ELF-1 (cell line): ENCODE data around the gene TNS1.

ENCODE experiments used
- DNase-seq: peaks from one replicate; pipeline ENCODE4 v3.0.0-alpha.2; 2016; ENCODE audit warnings: low read depth, low spot score

Gene TNS1

GRCh38 chr2:217930761-217931563, 71.8 kb downstream of the TNS1 start:
- DNase-seq, result no peak

- DNase-seq, result no peak
These were observed 72.8 kb downstream of the TNS1 start for GRCh38 chr2:217929757-217930707.

DNA sequence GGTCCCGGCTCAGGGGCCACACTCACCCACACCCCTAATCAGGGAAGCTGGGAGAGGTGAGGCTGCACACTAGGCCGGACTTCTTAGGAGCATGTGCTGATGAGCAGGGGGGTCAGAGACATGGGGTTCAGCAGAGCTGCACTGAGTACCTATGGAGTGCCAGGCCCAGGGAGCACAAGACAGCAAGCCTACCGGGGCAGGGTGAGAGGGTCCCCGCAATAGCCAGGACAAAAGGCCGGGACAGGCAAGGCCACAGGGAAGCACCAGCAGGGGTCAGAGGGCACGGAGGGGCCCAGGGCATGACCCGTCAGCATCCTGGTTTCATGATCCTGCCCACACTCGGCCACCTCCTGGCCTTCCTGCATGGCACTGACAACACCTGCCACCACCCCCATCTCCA, 73.5 kb downstream of the TNS1 start:
- DNase-seq, result no peak

- no peak for DNase-seq
These were observed 74.2 kb downstream of the TNS1 start for GRCh38 chr2:217928324-217929181.

DNA sequence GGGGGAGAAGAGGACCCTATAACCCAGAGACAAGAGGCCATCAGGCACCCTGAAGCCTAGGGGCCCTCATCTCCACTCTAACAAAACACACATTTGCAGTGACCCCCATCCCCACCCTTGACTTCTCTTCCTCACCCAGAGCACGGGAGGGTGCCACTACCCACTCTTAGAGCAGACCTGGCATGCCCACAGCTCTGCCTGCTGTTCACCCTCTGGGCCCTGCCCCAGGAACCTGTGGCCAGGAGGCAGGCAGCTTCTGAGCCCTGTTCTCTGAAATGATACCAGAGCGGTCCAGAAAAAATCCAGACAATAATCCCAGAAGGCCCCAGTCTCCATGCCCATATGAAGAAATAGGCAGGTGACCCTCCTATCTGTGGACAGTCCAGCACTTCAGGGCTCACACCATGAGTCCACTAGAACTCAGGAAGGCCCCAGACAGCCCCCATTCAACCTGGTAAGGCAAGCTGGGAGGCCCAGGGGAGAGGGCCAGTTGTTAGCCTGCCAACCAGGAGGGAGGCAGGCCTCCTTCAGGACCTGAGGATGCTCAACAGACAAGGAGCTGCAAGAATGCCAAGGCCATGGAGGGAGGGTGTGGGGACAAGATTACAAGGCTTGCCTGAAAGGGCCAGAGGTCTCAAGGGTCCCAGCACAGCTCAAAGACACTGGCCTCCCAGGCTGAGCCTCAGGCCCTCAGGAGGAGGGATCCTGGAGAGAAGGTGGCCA, 75.0 kb downstream of the TNS1 start:
- DNase-seq, result no peak

DNA sequence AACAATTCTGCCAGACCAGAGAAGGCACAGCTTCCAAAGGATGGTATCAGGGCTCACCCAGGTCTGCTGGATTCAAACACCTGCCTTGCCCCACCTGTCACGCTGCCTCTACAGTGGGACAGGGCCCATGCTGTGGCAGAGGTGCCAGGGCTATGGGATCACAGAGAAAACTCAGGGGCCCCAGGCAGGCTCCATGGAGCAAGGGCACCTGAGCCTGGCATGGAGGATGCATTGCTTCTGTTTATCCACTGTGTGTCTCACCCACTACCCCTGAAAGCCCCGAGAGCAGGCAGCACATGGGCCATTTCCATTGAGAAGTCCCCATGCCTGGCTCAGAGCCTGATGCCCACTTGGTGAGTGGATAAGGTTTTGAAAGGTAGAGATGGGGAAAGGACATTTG, 76.0 kb downstream of the TNS1 start:
- DNase-seq, result no peak

DNA sequence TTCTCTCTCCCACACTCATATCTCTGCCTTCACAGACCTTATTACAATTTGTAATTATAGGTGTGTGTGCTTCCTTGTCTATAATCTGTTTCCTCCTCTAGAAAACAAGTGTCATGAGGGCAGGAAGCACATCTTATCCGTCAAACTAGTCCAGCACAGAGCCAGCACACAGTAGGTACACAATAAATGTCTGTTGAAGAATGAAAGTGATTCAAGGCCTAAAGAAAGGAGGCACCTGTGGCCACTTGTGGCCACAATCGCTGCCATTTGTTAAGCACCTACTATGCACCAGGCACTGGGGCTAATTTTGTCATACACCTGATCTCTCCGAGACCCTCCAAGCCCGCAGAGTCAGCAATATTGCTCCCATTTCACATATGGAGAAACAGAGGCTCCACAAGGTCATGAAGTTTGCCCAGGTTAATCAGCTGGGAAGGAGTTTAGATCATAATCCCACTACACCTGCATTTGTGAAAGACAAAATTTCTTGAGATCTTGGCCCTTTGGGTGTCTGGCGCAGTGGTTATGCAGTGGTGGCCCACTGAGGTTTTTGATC, 78.4 kb downstream of the TNS1 start:
- no peak for DNase-seq

DNA sequence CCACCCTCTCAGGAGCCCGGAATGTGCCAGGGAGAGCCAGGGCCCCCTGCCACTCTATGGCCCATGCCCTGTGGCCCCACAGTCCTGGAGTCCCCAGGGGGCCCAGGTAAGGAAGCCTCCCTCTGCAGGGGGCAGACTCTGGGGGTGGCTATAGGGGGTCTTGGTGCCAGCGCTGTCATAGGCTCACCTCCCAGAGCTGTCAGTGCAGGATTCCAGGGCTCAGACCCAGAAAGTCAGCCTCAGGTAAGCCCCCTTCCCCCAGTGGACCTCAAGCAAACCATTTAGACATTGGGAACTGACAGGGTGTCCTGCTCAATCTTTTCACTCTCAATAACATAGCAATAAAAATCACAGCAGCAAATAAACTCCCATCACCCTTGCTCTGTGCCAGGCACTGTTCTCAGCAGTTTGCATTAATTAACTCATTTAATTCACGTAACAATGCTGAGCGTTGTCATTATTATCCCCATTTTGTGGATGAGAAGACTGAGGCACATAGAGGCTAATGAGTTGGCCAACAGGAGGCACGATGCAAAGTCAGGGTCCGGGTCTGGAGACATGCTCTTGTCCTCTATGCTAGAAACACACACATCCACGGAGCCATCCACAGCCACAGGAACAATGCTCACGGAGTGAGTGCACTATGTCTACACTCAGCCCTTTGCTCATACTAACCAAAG, 79.6 kb downstream of the TNS1 start:
- no peak for DNase-seq

GRCh38 chr2:217922101-217923006, 80.4 kb downstream of the TNS1 start:
- DNase-seq, result no peak

DNA sequence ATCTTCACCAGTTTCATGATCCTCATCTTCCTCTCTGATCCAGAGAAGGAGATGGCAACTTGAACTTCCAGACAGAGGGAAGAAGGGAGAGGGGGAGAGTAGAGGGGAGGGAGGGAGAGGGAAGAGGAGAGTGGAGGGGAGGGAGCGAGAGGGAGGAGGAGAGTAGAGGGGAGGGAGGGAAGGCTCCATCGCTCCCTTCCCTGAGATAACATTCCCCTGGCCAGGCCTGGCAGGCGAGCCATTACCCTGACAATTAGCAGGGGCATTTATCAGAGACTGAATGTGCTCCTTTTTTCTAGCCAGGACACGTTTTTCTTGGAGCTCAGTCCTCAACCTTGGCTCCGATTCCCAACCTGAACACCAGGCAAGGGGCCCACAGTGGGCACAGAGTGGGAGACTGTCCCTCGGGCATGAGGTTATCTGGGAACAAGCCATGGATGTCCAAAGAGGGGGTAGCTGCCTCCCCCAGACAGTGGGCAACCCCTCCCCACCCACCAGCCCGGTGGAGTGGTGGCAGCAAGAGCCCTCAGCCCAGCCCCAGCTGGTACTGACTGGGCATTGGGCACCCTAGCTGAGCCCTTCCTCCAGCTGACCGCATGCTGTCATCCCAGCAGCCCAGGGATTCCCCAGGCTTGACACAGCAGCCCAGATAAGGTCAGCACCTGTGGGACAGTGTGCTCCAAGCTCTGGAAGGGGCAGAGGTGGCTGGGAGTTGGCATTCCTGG, 81.8 kb downstream of the TNS1 start:
- DNase-seq, result peak; percentile 59

DNA sequence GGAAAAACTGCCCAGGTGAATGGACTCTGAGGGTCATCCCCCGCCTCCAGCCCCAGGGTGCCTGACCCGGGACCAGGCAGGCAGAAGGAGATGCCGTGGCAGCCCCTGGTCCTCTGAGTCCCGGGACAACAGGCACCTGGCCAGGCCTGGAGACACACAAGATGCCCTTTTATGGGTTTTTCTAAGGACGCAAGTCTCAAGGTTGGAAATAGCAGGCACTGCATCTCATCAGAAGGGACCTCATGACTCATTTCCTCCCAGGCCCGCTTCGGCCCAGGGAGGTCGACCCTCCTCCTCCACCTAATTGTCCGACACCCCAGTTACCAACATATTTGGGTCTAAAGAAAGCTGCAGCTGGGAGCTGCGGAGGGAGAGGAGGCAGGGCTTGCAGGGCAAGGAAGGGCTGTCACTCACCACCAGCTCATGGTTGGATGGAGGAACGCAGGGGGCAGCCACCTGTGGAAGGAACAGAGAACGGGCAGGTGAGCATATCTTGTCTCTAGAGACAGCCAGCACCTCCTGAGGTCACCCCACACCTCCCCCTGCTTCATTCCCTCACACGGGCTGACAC, 82.9 kb downstream of the TNS1 start:
- DNase-seq, result peak; percentile 57

- no peak for DNase-seq
These were observed 83.6 kb downstream of the TNS1 start for GRCh38 chr2:217919204-217919603.

GRCh38 chr2:217918308-217919024, 84.3 kb downstream of the TNS1 start:
- DNase-seq, result peak; percentile 74

DNA sequence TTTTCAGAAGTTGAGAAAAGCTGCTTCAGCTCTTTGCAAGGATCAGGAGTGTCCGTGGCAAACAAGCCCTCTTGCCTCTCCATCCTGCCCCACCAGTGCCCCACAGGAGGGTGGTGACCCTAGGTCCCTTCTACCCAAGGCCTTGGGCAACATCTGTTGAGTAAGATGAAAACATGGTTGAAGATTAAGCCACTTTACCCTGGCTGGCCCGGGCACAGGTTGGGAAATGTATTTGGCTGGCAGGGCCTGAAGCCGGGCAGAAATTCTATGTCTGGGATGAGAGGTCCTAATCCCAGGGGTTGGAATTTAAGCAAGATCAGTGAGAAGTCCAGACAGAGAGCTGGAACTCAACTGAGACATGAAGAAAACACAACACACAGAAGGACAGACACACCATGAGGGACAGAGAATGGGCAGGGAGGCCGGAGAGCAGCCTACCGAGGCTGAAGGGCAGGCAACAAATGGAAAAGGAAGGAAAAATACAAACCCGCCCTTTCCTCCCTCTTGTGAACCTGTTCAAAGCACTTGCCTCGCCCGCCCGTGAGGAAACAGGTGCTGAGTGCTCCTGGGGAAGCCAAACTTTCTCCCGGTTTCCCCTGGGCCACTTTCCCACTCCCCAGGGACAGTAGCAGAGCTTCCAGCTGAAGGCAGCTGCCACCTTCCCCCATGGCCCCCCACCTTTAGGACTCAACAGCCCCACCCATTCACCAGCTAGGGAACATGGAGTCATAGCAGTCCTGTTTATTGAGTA, 86.1 kb downstream of the TNS1 start:
- DNase-seq, result no peak

GRCh38 chr2:217915706-217916105, 87.1 kb downstream of the TNS1 start:
- DNase-seq, result no peak

DNA sequence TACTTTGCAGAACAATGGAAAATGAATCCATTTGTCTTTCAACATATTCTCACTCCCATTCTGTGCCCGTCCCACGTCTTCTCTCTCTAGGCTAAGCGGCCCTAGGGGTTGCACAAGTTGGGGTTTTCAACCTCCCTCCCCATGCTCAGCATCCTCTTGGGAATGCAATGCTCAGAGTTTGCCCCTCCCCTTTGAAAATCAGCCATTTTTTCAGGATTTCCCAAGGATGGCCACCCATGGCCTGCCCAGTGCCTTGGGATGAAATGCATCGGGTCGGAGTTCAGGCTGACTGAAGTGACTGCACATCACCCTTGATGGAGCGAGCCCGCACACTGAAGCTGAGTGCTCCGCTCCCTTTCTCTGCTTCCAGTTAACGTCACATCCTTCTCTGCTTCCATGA, 87.9 kb downstream of the TNS1 start:
- no peak for DNase-seq

DNA sequence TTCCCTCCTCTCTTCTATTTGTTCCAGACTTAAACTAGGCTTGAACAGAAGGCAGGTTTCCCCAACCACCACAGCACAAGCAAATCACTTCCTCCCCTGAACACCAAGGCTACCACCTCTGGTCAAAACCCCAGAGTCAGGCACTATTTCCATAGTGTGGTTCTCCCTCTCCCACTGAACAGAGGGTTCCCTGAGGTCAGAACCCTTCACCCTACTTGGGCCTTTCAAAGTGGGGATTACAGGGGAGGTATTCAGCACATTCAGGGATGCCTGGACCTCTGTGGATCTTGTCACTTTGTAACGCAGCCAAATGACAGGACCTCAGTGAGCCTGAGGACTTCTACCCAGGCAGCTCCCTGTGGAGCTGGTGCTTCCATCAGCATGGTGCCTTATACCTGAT, 88.7 kb downstream of the TNS1 start:
- no peak for DNase-seq
